Fibroblast of lung (primary cell): ENCODE data around the gene IGF2R. TPM values are rescaled to one million over a fixed set of nuclear protein-coding genes. Genes with fewer than 3 reads are reported as not detected.
"Not testable (repeated sequence)": the region's sequence is repeated elsewhere in the genome, so short reads cannot be mapped to it uniquely, and the experiment has no call there.

Experiments used
- DNase-seq, 2 donors: peaks; one replicate each; pipeline versions ENCODE4 v3.0.0 to v3.0.0-alpha.2; 2010; ENCODE audit warnings: low read depth in 2 of 2
- H2AFZ ChIP-seq: 2 replicates; pipeline ENCODE4 v1.5.1; 2012; ENCODE audit warnings: low read length, control low read depth, inconsistent platforms
- H3K27ac ChIP-seq: 2 replicates; pipeline ENCODE4 v1.5.1; 2011; ENCODE audit warnings: low read length, control low read depth; ENCODE audit not compliant: insufficient read depth
- H3K27me3 ChIP-seq: 2 replicates; pipeline ENCODE4 v1.5.1; 2011; ENCODE audit warnings: mild to moderate bottlenecking, low read length; ENCODE audit not compliant: control insufficient read depth, insufficient read depth
- H3K36me3 ChIP-seq: 2 replicates; pipeline ENCODE4 v1.5.1; 2011; ENCODE audit warnings: low read length; ENCODE audit not compliant: control insufficient read depth, insufficient read depth
- H3K4me1 ChIP-seq: 2 replicates; pipeline ENCODE4 v1.5.1; 2011; ENCODE audit warnings: low read length; ENCODE audit not compliant: control insufficient read depth, insufficient read depth; ENCODE audit errors: extremely low read depth
- H3K4me2 ChIP-seq: 2 replicates; pipeline ENCODE4 v1.5.1; 2011; ENCODE audit warnings: low read length, control low read depth; ENCODE audit not compliant: insufficient read depth; ENCODE audit errors: extremely low read depth
- H3K4me3 ChIP-seq, 4 experiments: fragments of 200-600 bp in 1 of 4; sonication (generic) in 1 of 4; replicated peaks in 1 of 4; 2 replicates each; pipeline ENCODE4 v1.5.1; 2011 to 2016; ENCODE audit warnings: low read length in 4 of 4, low read depth in 3 of 4, mild to moderate bottlenecking in 3 of 4, control low read depth in 2 of 4, inconsistent platforms in 1 of 4, mixed read lengths in 1 of 4; ENCODE audit not compliant: insufficient read depth in 1 of 4; ENCODE audit errors: control extremely low read depth in 1 of 4
- H3K79me2 ChIP-seq: 2 replicates; pipeline ENCODE4 v1.5.1; 2012; ENCODE audit warnings: mild to moderate bottlenecking, low read length, inconsistent platforms; ENCODE audit not compliant: control insufficient read depth, insufficient read depth
- H3K9ac ChIP-seq: 2 replicates; pipeline ENCODE4 v1.5.1; 2011; ENCODE audit warnings: mild to moderate bottlenecking, low read length, control low read depth; ENCODE audit not compliant: insufficient read depth
- H3K9me3 ChIP-seq: 2 replicates; pipeline ENCODE4 v1.5.1; 2012; ENCODE audit warnings: low read depth, low read length; ENCODE audit not compliant: control insufficient read depth, insufficient read depth
- H4K20me1 ChIP-seq: 2 replicates; pipeline ENCODE4 v1.5.1; 2011; ENCODE audit warnings: low read length; ENCODE audit not compliant: control insufficient read depth, insufficient read depth; ENCODE audit errors: extremely low read depth
- CTCF ChIP-seq, 2 donors: IDR thresholded peaks in 1 of 2; conservative IDR thresholded peaks in 1 of 2; 1 replicate in 1 of 2; 2 replicates in 1 of 2; pipeline ENCODE4 v1.5.1; 2011 to 2012; ENCODE audit warnings: low read length in 2 of 2, control low read depth in 1 of 2, inconsistent platforms in 1 of 2, low read depth in 1 of 2, mild to moderate bottlenecking in 1 of 2
- EZH2 ChIP-seq: IDR thresholded peaks from 2 replicates; pipeline ENCODE4 v1.5.1; 2012; ENCODE audit warnings: low read length, control low read depth, mild to moderate bottlenecking; ENCODE audit errors: missing control alignments
- polyA plus RNA-seq, 2 donors: library from polyadenylated mRNA; depleted of rRNA in 1 of 2; stranded (reverse) in 1 of 2; unstranded in 1 of 2; fragments of >200 nt; gene quantifications; 2 replicates each; pipeline ENCODE4 v1.2.1, GENCODE V29; 2011 to 2012; ENCODE audit warnings: missing spikeins in 1 of 2
- total RNA-seq: library from RNA; depleted of rRNA; stranded (reverse); fragments of >200 nt; gene quantifications from 2 replicates; pipeline ENCODE4 v1.2.1, GENCODE V29; 2014

Gene IGF2R
- total and polyA plus RNA-seq, 2 donors (not counting 1 experiment from before 2014, with no cell fraction given) = 37.6 to 300 TPM

GRCh38 chr6:159999240-159999671 is 30.4 kb downstream of the IGF2R start:
- DNase-seq = no peak
- Histone ChIP-seq H2AFZ (no peak overlapping the region), H3K27ac (no peak overlapping the region), H4K20me1 (no peaks in the 10 kb centered on the region), H3K79me2 (peaks cover 40% of the 10 kb centered on the region), H3K4me2 (no peak overlapping the region), H3K4me1 (no peaks in the 10 kb centered on the region), H3K27me3 (no peaks in the 10 kb centered on the region), H3K9ac (no peak overlapping the region), H3K4me3 (no peak overlapping the region), H3K36me3 (peaks cover 1% of the 10 kb centered on the region), H3K9me3 (no peaks in the 10 kb centered on the region)
- TF ChIP-seq CTCF (conservative IDR thresholded peaks at IDR 0.05 in 1 of 2, IDR thresholded peaks at IDR 0.05 in 1 of 2; ENCODE audit: low read depth in 1 of 2, low read length in 2 of 2) (no peak), EZH2 (no peak)

- Histone ChIP-seq H3K9ac (no peak overlapping the region), H3K27me3 (no peaks in the 10 kb centered on the region), H3K27ac (no peak overlapping the region), H3K9me3 (no peaks in the 10 kb centered on the region), H2AFZ (no peak overlapping the region), H3K4me3 (no peak overlapping the region), H3K36me3 (peaks cover 1% of the 10 kb centered on the region), H3K4me2 (no peak overlapping the region), H3K4me1 (no peaks in the 10 kb centered on the region), H4K20me1 (no peaks in the 10 kb centered on the region), H3K79me2 (peaks cover 41% of the 10 kb centered on the region)
- DNase-seq = peak; percentile 35 to 44
- TF ChIP-seq CTCF (conservative IDR thresholded peaks at IDR 0.05 in 1 of 2, IDR thresholded peaks at IDR 0.05 in 1 of 2; ENCODE audit: low read depth in 1 of 2, low read length in 2 of 2) (no peak), EZH2 (no peak)
Measured at GRCh38 chr6:160000280-160000704, 31.4 kb downstream of the IGF2R start.

GRCh38 chr6:160000893-160001427 is 32.1 kb downstream of the IGF2R start:
- DNase-seq, H3K9ac ChIP-seq, H4K20me1 ChIP-seq, H3K27me3 ChIP-seq, H3K27ac ChIP-seq, H3K4me3 ChIP-seq, H3K9me3 ChIP-seq, H3K4me1 ChIP-seq, H3K36me3 ChIP-seq, H2AFZ ChIP-seq, H3K4me2 ChIP-seq: not testable (repeated sequence)
- H3K79me2 ChIP-seq = peaks cover 41% of the 10 kb centered on the region
